ENCODE data around the gene PUSL1. TPM values are rescaled to one million over a fixed set of nuclear protein-coding genes. Genes with fewer than 3 reads are reported as not detected.

Gene PUSL1
- total and polyA plus RNA-seq, 2 of the 13 experiments (the other 11 are each of a cell fraction or from before 2014, with no cell fraction given) = 8.3 to 22.2 TPM

GRCh38 chr1:1324524-1325287 lies 16.3 kb downstream of the PUSL1 start, which contains the start of the genes CPTP and INTS11 (continued):
- TF ChIP-seq, protein P1, sequence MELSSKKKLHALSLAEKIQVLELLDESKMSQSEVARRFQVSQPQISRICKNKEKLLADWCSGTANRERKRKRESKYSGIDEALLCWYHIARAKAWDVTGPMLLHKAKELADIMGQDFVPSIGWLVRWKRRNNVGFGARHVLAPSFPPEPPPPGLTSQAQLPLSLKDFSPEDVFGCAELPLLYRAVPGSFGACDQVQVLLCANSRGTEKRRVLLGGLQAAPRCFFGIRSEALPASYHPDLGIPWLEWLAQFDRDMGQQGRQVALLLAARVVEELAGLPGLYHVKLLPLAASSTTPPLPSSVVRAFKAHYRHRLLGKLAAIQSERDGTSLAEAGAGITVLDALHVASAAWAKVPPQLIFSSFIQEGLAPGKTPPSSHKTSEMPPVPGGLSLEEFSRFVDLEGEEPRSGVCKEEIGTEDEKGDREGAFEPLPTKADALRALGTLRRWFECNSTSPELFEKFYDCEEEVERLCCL (CRISPR knock-in tag; IDR thresholded peaks at IDR 0.05; ENCODE audit: borderline replicate concordance) = no peak; the same call in 1 of the 2 replicates
- TF ChIP-seq NRL (CRISPR knock-in tag; IDR thresholded peaks at IDR 0.05; ENCODE audit: borderline replicate concordance) (peak; percentile 57; the same call in 1 of the 2 replicates), FOSL2 (CRISPR knock-in tag; IDR thresholded peaks at IDR 0.05) (peak; percentile 12; the same call in 1 of the 2 replicates), ZNF333 (CRISPR knock-in tag; IDR thresholded peaks at IDR 0.05; ENCODE audit: borderline replicate concordance) (peak; percentile 86), ZBED4 (CRISPR knock-in tag; IDR thresholded peaks at IDR 0.05; ENCODE audit: borderline replicate concordance) (peak; percentile 15; the same call in 1 of the 2 replicates), MXI1 (IDR thresholded peaks at IDR 0.05; ENCODE audit: borderline replicate concordance, low read depth, low read length) (peak; percentile 74; the same call in 1 of the 3 replicates), ZBTB7B (CRISPR knock-in tag; IDR thresholded peaks at IDR 0.05) (peak; percentile 12; the same call in 1 of the 2 replicates), ZNF761 (CRISPR knock-in tag; conservative IDR thresholded peaks at IDR 0.05) (0 out of 2 replicates have a peak, but pooled peaks have one; percentile 39), KDM2A (CRISPR knock-in tag; IDR thresholded peaks at IDR 0.05; ENCODE audit: borderline replicate concordance, low read depth) (peak; percentile 44), CHCHD3 (CRISPR knock-in tag; IDR thresholded peaks at IDR 0.05) (no peak), ZNF841 (CRISPR knock-in tag; IDR thresholded peaks at IDR 0.05; ENCODE audit: borderline replicate concordance) (no peak; the same call in 1 of the 2 replicates), ZNF569 (CRISPR knock-in tag; IDR thresholded peaks at IDR 0.05; ENCODE audit: borderline replicate concordance) (no peak), ZIK1 (CRISPR knock-in tag; IDR thresholded peaks at IDR 0.05; ENCODE audit: borderline replicate concordance, low read depth) (0 out of 2 replicates have a peak, but pooled peaks have one; percentile 15), ZNF101 (CRISPR knock-in tag; IDR thresholded peaks at IDR 0.05; ENCODE audit: borderline replicate concordance, low read depth) (no peak), ZBTB8A (CRISPR knock-in tag; IDR thresholded peaks at IDR 0.05; ENCODE audit: borderline replicate concordance, low read depth) (no peak), TBP (CRISPR knock-in tag; IDR thresholded peaks at IDR 0.05) (0 out of 2 replicates have a peak, but pooled peaks have one; percentile 29), ZNF724P (CRISPR knock-in tag; IDR thresholded peaks at IDR 0.05; ENCODE audit: borderline replicate concordance) (0 out of 2 replicates have a peak, but pooled peaks have one; percentile 59), ZNF614 (CRISPR knock-in tag; IDR thresholded peaks at IDR 0.05; ENCODE audit: borderline replicate concordance) (no peak)
- TF ChIP-seq, protein P2, sequence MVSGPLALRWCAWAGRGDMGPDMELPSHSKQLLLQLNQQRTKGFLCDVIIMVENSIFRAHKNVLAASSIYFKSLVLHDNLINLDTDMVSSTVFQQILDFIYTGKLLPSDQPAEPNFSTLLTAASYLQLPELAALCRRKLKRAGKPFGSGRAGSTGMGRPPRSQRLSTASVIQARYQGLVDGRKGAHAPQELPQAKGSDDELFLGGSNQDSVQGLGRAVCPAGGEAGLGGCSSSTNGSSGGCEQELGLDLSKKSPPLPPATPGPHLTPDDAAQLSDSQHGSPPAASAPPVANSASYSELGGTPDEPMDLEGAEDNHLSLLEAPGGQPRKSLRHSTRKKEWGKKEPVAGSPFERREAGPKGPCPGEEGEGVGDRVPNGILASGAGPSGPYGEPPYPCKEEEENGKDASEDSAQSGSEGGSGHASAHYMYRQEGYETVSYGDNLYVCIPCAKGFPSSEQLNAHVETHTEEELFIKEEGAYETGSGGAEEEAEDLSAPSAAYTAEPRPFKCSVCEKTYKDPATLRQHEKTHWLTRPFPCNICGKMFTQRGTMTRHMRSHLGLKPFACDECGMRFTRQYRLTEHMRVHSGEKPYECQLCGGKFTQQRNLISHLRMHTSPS (CRISPR knock-in tag; IDR thresholded peaks at IDR 0.05; ENCODE audit: low read depth) = peak; percentile 74; the same call in 1 of the 2 replicates

All from HepG2 (cell line).